ENCODE measurements around the gene PSMC3IP. TPM values are rescaled to one million over a fixed set of nuclear protein-coding genes. Genes with fewer than 3 reads are reported as not detected.

PSMC3IP gene
- total RNA-seq, 1 experiment from 2014 or later: 19.2 TPM

DNA sequence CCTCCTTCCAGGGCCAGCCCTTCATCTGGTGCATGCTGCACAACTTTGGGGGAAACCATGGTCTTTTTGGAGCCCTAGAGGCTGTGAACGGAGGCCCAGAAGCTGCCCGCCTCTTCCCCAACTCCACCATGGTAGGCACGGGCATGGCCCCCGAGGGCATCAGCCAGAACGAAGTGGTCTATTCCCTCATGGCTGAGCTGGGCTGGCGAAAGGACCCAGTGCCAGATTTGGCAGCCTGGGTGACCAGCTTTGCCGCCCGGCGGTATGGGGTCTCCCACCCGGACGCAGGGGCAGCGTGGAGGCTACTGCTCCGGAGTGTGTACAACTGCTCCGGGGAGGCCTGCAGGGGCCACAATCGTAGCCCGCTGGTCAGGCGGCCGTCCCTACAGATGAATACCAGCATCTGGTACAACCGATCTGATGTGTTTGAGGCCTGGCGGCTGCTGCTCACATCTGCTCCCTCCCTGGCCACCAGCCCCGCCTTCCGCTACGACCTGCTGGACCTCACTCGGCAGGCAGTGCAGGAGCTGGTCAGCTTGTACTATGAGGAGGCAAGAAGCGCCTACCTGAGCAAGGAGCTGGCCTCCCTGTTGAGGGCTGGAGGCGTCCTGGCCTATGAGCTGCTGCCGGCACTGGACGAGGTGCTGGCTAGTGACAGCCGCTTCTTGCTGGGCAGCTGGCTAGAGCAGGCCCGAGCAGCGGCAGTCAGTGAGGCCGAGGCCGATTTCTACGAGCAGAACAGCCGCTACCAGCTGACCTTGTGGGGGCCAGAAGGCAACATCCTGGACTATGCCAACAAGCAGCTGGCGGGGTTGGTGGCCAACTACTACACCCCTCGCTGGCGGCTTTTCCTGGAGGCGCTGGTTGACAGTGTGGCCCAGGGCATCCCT is 34.1 kb downstream of the PSMC3IP start:
- intact Hi-C loops (cut with micrococcal nuclease; ENCODE audit: unreplicated experiment): no loop called here
- no TSS peak for BruUV-seq (replicated peaks)
- H3K4me1 ChIP-seq (ENCODE audit: control insufficient read depth, insufficient read depth, low read length): peaks cover 7% of the 10 kb centered on the region
- in situ Hi-C loops (cut with HindIII; ENCODE audit: low pct_unique_long_range_greater_than_20kb, low sequenced_read_pairs): no loop called here
- TF ChIP-seq SIN3A (IDR thresholded peaks at IDR 0.05; ENCODE audit: borderline replicate concordance, insufficient read depth, low read depth, low read length) (no peak), POLR2AphosphoS5 (IDR thresholded peaks at IDR 0.05; ENCODE audit: low read depth, low read length) (no peak), TCF7L2 (IDR thresholded peaks at IDR 0.05; ENCODE audit: low read depth, low read length) (no peak)
- TF ChIP-seq, protein P1, sequence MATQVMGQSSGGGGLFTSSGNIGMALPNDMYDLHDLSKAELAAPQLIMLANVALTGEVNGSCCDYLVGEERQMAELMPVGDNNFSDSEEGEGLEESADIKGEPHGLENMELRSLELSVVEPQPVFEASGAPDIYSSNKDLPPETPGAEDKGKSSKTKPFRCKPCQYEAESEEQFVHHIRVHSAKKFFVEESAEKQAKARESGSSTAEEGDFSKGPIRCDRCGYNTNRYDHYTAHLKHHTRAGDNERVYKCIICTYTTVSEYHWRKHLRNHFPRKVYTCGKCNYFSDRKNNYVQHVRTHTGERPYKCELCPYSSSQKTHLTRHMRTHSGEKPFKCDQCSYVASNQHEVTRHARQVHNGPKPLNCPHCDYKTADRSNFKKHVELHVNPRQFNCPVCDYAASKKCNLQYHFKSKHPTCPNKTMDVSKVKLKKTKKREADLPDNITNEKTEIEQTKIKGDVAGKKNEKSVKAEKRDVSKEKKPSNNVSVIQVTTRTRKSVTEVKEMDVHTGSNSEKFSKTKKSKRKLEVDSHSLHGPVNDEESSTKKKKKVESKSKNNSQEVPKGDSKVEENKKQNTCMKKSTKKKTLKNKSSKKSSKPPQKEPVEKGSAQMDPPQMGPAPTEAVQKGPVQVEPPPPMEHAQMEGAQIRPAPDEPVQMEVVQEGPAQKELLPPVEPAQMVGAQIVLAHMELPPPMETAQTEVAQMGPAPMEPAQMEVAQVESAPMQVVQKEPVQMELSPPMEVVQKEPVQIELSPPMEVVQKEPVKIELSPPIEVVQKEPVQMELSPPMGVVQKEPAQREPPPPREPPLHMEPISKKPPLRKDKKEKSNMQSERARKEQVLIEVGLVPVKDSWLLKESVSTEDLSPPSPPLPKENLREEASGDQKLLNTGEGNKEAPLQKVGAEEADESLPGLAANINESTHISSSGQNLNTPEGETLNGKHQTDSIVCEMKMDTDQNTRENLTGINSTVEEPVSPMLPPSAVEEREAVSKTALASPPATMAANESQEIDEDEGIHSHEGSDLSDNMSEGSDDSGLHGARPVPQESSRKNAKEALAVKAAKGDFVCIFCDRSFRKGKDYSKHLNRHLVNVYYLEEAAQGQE (IDR thresholded peaks at IDR 0.05; ENCODE audit: insufficient read depth in 1 of 2, low read depth in 2 of 2, low read length in 1 of 2): no peak
- TF ChIP-seq, protein P2, sequence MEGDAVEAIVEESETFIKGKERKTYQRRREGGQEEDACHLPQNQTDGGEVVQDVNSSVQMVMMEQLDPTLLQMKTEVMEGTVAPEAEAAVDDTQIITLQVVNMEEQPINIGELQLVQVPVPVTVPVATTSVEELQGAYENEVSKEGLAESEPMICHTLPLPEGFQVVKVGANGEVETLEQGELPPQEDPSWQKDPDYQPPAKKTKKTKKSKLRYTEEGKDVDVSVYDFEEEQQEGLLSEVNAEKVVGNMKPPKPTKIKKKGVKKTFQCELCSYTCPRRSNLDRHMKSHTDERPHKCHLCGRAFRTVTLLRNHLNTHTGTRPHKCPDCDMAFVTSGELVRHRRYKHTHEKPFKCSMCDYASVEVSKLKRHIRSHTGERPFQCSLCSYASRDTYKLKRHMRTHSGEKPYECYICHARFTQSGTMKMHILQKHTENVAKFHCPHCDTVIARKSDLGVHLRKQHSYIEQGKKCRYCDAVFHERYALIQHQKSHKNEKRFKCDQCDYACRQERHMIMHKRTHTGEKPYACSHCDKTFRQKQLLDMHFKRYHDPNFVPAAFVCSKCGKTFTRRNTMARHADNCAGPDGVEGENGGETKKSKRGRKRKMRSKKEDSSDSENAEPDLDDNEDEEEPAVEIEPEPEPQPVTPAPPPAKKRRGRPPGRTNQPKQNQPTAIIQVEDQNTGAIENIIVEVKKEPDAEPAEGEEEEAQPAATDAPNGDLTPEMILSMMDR (IDR thresholded peaks at IDR 0.05): no peak
- no peaks in the 10 kb centered on the region for H3K27me3 ChIP-seq (ENCODE audit: control insufficient read depth, insufficient read depth, low read length)
- H3K9me3 ChIP-seq (ENCODE audit: control insufficient read depth, insufficient read depth, low read depth, low read length): no peaks in the 10 kb centered on the region
- H3K27ac ChIP-seq (ENCODE audit: low read length): no peak overlapping the region
- no peak for ATAC-seq
- H3K4me3 ChIP-seq (ENCODE audit: low read depth in 2 of 2, low read length in 2 of 2): no peak overlapping the region
- no peak for DNase-seq (ENCODE audit: low read depth, low spot score)
- ChIA-PET CTCF (no interaction called here), POLR2A (no interaction called here)
- no peaks in the 10 kb centered on the region for H3K36me3 ChIP-seq (ENCODE audit: control insufficient read depth, insufficient read depth, low read length)

DNA sequence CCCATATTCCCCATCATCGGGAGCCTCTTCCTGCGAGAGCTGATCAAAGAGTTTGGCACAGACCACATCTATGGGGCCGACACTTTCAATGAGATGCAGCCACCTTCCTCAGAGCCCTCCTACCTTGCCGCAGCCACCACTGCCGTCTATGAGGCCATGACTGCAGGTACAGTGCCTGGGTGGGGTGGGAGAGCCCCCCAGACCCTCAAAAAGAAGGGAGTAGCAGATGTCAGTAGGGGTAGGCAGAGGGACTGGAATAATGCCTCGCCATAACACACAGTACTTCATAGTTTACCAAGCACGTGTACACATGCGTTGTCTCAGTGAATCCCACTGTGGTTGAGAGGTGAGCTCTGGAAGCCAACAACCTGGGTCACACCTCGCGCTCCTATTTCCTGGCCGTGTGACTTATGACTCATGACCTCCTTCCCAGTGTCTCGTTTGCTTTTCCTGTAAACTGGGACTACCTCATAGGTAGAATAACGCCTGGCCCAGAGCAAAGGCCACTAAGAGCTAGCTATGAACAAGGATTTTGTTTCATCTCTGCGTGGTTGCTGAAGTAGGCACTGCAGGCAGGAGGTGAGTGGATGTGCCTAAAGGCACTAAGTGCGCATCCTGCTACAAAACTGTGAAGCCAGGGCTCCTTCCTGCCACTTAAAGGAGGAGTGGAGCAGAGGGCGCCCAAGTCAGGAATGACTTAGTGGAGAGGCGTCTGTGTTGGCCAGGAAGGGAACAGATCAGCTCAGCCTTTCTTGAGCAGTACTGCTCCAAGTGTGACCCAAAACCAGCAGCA is 36.3 kb downstream of the PSMC3IP start:
- ATAC-seq: 0 out of 2 replicates have a peak, but pooled peaks have one; percentile 7

More for the DNA sequence above, 36.3 kb downstream of the PSMC3IP start:
- TF ChIP-seq TCF7L2 (IDR thresholded peaks at IDR 0.05; ENCODE audit: low read depth, low read length) (no peak), SIN3A (IDR thresholded peaks at IDR 0.05; ENCODE audit: borderline replicate concordance, insufficient read depth, low read depth, low read length) (no peak), POLR2AphosphoS5 (IDR thresholded peaks at IDR 0.05; ENCODE audit: low read depth, low read length) (no peak)
- TF ChIP-seq, protein P2 (IDR thresholded peaks at IDR 0.05): no peak
- TF ChIP-seq, protein P1 (IDR thresholded peaks at IDR 0.05; ENCODE audit: insufficient read depth in 1 of 2, low read depth in 2 of 2, low read length in 1 of 2): no peak
- H3K27ac ChIP-seq (ENCODE audit: low read length): peak overlapping the region; percentile 42
- H3K4me1 ChIP-seq (ENCODE audit: control insufficient read depth, insufficient read depth, low read length): peaks cover 16% of the 10 kb centered on the region
- POLR2A ChIA-PET: no interaction called here
- H3K36me3 ChIP-seq (ENCODE audit: control insufficient read depth, insufficient read depth, low read length): no peaks in the 10 kb centered on the region; the same call in 1 of the 2 replicates
- H3K9me3 ChIP-seq (ENCODE audit: control insufficient read depth, insufficient read depth, low read depth, low read length): no peaks in the 10 kb centered on the region
- H3K4me3 ChIP-seq (ENCODE audit: low read depth in 2 of 2, low read length in 2 of 2): no peak overlapping the region
- CTCF ChIA-PET: interaction anchor here (0.7 kb wide), 1 partner anchor 206 kb away, joined by 6 read pairs; no protein-coding TSS in a partner anchor
- no peaks in the 10 kb centered on the region for H3K27me3 ChIP-seq (ENCODE audit: control insufficient read depth, insufficient read depth, low read length)
- in situ Hi-C loops (cut with HindIII; ENCODE audit: low pct_unique_long_range_greater_than_20kb, low sequenced_read_pairs): no loop called here
- BruUV-seq (replicated peaks): no TSS peak
- intact Hi-C loops (cut with micrococcal nuclease; ENCODE audit: unreplicated experiment): no loop called here
- no peak for DNase-seq (ENCODE audit: low read depth, low spot score)
